ENCODE data around the gene ATP6V0E2.

- TF ChIP-seq, protein P1, sequence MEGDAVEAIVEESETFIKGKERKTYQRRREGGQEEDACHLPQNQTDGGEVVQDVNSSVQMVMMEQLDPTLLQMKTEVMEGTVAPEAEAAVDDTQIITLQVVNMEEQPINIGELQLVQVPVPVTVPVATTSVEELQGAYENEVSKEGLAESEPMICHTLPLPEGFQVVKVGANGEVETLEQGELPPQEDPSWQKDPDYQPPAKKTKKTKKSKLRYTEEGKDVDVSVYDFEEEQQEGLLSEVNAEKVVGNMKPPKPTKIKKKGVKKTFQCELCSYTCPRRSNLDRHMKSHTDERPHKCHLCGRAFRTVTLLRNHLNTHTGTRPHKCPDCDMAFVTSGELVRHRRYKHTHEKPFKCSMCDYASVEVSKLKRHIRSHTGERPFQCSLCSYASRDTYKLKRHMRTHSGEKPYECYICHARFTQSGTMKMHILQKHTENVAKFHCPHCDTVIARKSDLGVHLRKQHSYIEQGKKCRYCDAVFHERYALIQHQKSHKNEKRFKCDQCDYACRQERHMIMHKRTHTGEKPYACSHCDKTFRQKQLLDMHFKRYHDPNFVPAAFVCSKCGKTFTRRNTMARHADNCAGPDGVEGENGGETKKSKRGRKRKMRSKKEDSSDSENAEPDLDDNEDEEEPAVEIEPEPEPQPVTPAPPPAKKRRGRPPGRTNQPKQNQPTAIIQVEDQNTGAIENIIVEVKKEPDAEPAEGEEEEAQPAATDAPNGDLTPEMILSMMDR (IDR thresholded peaks at IDR 0.05; ENCODE audit: low read depth, low read length) = no peak
- TF ChIP-seq EZH2phosphoT487 (IDR thresholded peaks at IDR 0.05; ENCODE audit: low read depth) = no peak
Measured at GRCh38 chr7:149837564-149838223, 36.1 kb upstream of the ATP6V0E2 start.
